RWPE2 (cell line): Measurements from ENCODE around the gene MMP19.

Source experiments
- ATAC-seq: fragments of 200-7000 bp; cut with Tn5 transposase; 3 replicates; pipeline ENCODE4 v1.9.1; 2021; ENCODE audit warnings: low read depth
- DNase-seq: peaks from one replicate; pipeline ENCODE4 v3.0.0-alpha.2; 2020; ENCODE audit warnings: low spot score
- H3K27ac ChIP-seq: fragments of 450-650 bp; 2 replicates; pipeline ENCODE4 v1.5.1; 2017; ENCODE audit warnings: mild to moderate bottlenecking; ENCODE audit not compliant: poor library complexity, severe bottlenecking
- H3K27me3 ChIP-seq: fragments of 250-450 bp; sonication (Bioruptor Pico); 2 replicates; pipeline ENCODE4 v1.5.1; 2021; ENCODE audit warnings: mild to moderate bottlenecking, moderate library complexity; ENCODE audit not compliant: insufficient read depth, poor library complexity, severe bottlenecking
- H3K36me3 ChIP-seq: fragments of 250-450 bp; sonication (Bioruptor Pico); 2 replicates; pipeline ENCODE4 v1.5.1; 2020; ENCODE audit warnings: low read depth, mild to moderate bottlenecking, moderate library complexity
- H3K4me1 ChIP-seq: fragments of 250-450 bp; sonication (Bioruptor Pico); 2 replicates; pipeline ENCODE4 v1.5.1; 2021; ENCODE audit warnings: mild to moderate bottlenecking, moderate library complexity; ENCODE audit not compliant: insufficient read depth, poor library complexity, severe bottlenecking
- H3K4me3 ChIP-seq: fragments of 250-450 bp; sonication (Bioruptor Pico); 2 replicates; pipeline ENCODE4 v1.5.1; 2021; ENCODE audit warnings: mild to moderate bottlenecking, moderate library complexity; ENCODE audit not compliant: severe bottlenecking
- H3K9me3 ChIP-seq: fragments of 250-450 bp; sonication (Bioruptor Pico); 2 replicates; pipeline ENCODE4 v1.5.1; 2021; ENCODE audit warnings: mild to moderate bottlenecking, moderate library complexity; ENCODE audit not compliant: severe bottlenecking
- TF ChIP-seq, protein P1 (sequence below): fragments of 450-650 bp; IDR thresholded peaks from one replicate; pipeline ENCODE4 v1.5.1; 2017; ENCODE audit warnings: mild to moderate bottlenecking, moderate library complexity; ENCODE audit not compliant: poor library complexity, severe bottlenecking

The MMP19 gene

DNA sequence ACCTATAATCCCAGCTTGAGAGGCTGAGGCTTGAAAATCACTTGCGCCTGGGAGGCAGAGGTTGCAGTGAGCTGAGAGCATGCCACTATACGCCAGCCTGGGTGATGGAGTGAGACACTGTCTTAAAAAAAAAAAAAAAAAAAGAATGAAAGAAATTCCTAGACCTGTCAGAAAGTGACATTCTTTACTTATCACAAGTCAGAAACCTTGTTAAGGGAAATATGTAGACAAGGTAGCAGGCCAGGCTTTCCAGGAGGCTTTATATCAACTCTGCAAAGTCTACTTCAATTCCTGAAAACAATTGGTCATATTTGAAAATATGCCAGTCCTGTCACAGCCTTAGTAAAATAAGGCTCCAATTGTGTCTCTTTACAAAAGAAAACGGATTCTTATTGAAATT lies 19.1 kb upstream of the MMP19 start:
- Histone ChIP-seq H3K36me3 (no peaks in the 10 kb centered on the region), H3K4me3 (no peak overlapping the region), H3K27ac (no peak overlapping the region), H3K27me3 (no peaks in the 10 kb centered on the region), H3K4me1 (no peaks in the 10 kb centered on the region), H3K9me3 (peaks cover 3% of the 10 kb centered on the region)
- DNase-seq: no peak
- ATAC-seq: no peak
- TF ChIP-seq, protein P1, sequence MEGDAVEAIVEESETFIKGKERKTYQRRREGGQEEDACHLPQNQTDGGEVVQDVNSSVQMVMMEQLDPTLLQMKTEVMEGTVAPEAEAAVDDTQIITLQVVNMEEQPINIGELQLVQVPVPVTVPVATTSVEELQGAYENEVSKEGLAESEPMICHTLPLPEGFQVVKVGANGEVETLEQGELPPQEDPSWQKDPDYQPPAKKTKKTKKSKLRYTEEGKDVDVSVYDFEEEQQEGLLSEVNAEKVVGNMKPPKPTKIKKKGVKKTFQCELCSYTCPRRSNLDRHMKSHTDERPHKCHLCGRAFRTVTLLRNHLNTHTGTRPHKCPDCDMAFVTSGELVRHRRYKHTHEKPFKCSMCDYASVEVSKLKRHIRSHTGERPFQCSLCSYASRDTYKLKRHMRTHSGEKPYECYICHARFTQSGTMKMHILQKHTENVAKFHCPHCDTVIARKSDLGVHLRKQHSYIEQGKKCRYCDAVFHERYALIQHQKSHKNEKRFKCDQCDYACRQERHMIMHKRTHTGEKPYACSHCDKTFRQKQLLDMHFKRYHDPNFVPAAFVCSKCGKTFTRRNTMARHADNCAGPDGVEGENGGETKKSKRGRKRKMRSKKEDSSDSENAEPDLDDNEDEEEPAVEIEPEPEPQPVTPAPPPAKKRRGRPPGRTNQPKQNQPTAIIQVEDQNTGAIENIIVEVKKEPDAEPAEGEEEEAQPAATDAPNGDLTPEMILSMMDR: no peak

DNA sequence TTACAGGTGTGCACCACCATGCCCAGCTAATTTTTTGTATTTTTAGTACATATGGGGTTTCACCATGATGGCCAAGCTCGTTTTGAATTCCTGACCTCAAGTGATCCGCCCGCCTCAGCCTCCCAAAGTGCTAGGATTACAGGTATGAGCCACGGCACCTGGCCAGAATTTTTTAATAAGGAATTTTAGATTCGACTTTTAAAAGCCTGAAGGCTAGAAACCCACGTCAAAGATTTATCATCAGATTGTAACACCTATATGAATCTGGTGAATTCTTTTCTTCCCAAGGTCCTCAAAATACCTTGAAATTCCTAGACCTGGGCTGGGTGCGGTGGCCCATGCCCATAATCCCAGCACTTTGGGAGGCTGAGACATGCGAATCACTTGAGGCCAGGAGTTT lies 18.7 kb upstream of the MMP19 start:
- H3K27ac ChIP-seq: no peak overlapping the region
- H3K4me1 ChIP-seq: no peaks in the 10 kb centered on the region
- no peaks in the 10 kb centered on the region for H3K27me3 ChIP-seq
- DNase-seq (no peak), ATAC-seq (no peak)
- TF ChIP-seq, protein P1: no peak
- no peaks in the 10 kb centered on the region for H3K36me3 ChIP-seq
- H3K9me3 ChIP-seq: peaks cover 3% of the 10 kb centered on the region
- H3K4me3 ChIP-seq: no peak overlapping the region

DNA sequence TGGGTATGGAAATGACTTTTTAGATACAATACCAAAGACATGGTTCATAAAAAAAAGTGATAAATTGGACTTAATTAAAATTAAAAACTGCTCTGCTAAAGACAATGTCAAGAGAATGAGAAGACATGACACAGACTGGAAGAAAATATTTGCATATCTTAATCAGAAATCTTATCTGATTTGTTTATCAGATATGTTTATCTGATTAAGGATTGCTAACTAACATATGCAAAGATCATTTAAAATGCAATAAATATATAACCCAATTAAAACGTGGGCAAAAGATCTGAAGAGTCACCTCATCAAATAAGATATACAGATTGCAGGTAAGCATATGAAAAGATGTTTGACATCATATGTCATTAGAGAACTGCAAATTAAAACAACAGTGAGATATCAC lies 10.0 kb upstream of the MMP19 start:
- no peak overlapping the region for H3K4me3 ChIP-seq
- peaks cover 6% of the 10 kb centered on the region for H3K4me1 ChIP-seq
- TF ChIP-seq, protein P1: no peak
- H3K27ac ChIP-seq: no peak overlapping the region
- no peaks in the 10 kb centered on the region for H3K36me3 ChIP-seq
- H3K9me3 ChIP-seq: no peaks in the 10 kb centered on the region
- DNase-seq (no peak), ATAC-seq (no peak)
- H3K27me3 ChIP-seq: no peaks in the 10 kb centered on the region

- no peaks in the 10 kb centered on the region for H3K36me3 ChIP-seq
- no peaks in the 10 kb centered on the region for H3K27me3 ChIP-seq
- no peak overlapping the region for H3K27ac ChIP-seq
- TF ChIP-seq, protein P1: no peak
- peaks cover 16% of the 10 kb centered on the region for H3K4me1 ChIP-seq
- DNase-seq (no peak), ATAC-seq (no peak)
- no peak overlapping the region for H3K4me3 ChIP-seq
- H3K9me3 ChIP-seq: no peaks in the 10 kb centered on the region
Observed at GRCh38 chr12:55850893-55851292, 8.2 kb upstream of the MMP19 start.

- TF ChIP-seq, protein P1: no peak
- no peak for DNase-seq
- Histone ChIP-seq H3K9me3 (no peaks in the 10 kb centered on the region), H3K4me3 (no peak overlapping the region), H3K27ac (no peak overlapping the region), H3K4me1 (peaks cover 16% of the 10 kb centered on the region), H3K36me3 (no peaks in the 10 kb centered on the region), H3K27me3 (no peaks in the 10 kb centered on the region)
- ATAC-seq: no peak
Observed at GRCh38 chr12:55850401-55850800, 7.7 kb upstream of the MMP19 start.
